ENCODE measurements around the gene PCDHGA12. TPM values are rescaled to one million over a fixed set of nuclear protein-coding genes. Genes with fewer than 3 reads are reported as not detected.
"Not testable (repeated sequence)": the region's sequence is repeated elsewhere in the genome, so short reads cannot be mapped to it uniquely, and the experiment has no call there.

PCDHGA12 gene
- total RNA-seq, 1 donor from 2014 or later = 1.7 TPM

DNA sequence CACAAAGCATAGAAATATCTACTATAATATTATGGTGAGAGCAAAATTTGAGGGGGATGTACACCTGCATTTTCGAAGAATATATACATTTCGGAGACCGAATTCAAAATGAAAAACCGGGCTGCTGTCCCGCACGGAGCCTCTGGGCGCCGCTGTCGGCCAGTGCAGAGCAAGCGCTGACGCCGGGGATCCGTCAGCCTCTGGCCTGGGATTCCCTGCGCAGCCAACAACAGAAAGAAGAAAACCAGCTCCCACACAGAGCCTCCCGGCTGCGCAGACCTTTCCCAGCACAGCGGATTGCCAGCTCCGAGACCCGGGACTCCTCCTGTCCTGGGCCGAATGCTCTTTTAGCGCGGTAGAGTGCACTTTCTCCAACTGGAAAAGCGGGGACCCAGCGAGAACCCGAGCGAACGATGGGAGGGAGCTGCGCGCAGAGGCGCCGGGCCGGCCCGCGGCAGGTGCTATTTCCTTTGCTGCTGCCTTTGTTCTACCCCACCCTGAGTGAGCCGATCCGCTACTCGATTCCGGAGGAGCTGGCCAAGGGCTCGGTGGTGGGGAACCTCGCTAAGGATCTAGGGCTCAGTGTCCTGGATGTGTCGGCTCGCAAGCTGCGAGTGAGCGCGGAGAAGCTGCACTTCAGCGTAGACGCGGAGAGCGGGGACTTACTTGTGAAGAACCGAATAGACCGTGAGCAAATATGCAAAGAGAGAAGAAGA is 22.4 kb upstream of the PCDHGA12 start, which contains the start of gene PCDHGB6:
Gene PCDHGB6 (plus strand): TSS at position 232 of the 716 bp plus-strand sequence. CDS start 182 bp downstream, at position 414.
- peak; percentile 7 for DNase-seq (ENCODE audit: low read depth)

- no peak for DNase-seq (ENCODE audit: low read depth)
Measured at GRCh38 chr5:141409598-141410306, 20.6 kb upstream of the PCDHGA12 start.

GRCh38 chr5:141411575-141411974 is 18.7 kb upstream of the PCDHGA12 start:
- no peak for DNase-seq (ENCODE audit: low read depth)

DNA sequence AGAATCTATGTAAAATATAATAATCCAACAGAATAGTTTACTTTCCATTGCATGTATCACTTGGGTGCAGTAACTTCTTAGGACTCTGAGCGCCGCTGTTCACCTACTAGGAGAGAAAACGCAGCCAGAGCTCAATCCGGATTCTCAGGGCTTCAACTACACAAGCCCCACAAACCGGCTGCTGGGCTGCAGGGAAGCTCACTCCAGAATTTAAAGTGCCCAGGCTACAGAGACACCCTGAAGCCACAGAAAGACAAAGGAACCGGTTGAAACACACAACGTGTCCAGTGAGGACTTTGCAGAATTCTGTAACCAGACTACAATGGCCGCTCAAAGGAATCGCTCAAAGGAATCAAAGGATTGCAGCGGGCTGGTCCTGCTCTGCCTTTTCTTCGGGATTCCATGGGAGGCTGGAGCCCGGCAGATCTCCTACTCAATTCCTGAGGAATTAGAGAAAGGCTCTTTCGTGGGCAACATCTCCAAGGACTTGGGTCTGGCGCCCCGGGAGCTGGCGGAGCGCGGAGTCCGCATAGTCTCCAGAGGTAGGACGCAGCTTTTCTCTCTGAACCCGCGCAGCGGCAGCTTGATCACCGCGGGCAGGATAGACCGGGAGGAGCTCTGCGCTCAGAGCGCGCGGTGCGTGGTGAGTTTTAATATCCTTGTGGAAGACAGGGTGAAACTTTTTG is 17.3 kb upstream of the PCDHGA12 start, which contains the start of gene PCDHGA10:
Gene PCDHGA10 (plus strand): TSS at position 134 of the 686 bp plus-strand sequence. CDS start 189 bp downstream, at position 323.
- peak; percentile 30 for DNase-seq (ENCODE audit: low read depth)

DNA sequence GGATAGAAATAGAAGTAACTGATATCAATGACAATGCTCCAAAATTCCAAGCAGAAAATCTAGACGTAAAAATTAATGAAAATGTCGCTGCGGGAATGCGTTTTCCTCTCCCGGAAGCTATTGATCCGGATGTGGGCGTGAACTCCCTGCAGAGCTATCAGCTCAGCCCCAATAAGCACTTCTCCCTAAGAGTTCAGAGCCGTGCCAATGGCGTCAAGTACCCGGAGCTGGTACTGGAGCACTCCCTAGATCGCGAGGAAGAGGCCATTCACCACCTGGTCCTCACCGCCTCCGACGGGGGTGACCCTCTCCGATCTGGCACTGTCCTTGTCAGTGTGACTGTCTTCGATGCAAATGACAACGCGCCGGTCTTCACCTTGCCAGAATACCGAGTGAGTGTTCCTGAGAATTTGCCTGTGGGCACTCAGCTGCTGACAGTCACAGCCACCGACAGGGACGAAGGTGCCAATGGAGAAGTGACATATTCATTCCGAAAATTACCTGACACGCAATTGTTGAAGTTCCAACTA is 16.7 kb upstream of the PCDHGA12 start:
- no peak for DNase-seq (ENCODE audit: low read depth)

DNA sequence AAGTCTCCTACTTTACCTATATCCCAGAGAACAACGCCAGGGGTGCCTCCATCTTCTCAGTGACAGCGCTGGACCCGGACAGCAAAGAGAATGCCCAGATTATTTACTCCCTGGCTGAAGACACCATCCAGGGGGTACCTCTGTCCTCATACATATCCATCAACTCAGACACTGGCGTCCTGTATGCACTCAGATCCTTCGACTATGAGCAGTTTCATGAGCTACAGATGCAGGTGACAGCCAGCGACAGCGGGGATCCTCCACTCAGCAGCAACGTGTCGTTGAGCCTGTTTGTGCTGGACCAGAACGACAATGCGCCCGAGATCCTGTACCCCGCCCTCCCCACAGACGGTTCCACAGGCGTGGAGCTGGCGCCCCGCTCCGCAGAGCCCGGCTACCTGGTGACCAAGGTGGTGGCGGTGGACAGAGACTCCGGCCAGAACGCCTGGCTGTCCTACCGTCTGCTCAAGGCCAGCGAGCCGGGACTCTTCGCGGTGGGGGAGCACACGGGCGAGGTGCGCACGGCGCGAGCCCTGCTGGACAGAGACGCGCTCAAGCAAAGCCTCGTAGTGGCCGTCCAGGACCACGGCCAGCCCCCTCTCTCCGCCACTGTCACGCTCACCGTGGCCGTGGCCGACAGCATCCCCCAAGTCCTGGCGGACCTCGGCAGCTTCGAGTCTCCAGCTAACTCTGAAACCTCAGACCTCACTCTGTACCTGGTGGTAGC is 15.6 kb upstream of the PCDHGA12 start:
- not testable (repeated sequence) for DNase-seq (ENCODE audit: low read depth)

GRCh38 chr5:141415275-141415618 is 15.1 kb upstream of the PCDHGA12 start:
- DNase-seq (ENCODE audit: low read depth) = not testable (repeated sequence)

DNA sequence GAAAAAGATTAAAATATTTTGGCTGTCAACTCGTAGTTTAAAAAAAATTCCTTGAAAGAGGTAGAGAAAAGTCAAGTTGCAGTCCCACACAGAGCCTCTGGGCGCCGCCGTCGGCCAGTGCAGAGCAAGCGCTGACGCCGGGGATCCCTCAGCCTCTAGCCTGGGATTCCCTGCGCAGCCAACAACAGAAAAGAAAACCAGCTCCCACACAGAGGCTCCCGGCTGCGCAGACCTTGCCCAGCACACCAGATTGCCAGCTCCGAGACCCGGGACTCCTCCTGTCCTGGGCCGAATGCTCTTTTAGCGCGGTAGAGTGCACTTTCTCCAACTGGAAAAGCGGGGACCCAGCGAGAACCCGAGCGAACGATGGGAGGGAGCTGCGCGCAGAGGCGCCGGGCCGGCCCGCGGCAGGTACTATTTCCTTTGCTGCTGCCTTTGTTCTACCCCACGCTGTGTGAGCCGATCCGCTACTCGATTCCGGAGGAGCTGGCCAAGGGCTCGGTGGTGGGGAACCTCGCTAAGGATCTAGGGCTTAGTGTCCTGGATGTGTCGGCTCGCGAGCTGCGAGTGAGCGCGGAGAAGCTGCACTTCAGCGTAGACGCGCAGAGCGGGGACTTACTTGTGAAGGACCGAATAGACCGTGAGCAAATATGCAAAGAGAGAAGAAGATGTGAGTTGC is 12.7 kb upstream of the PCDHGA12 start, which contains the start of gene PCDHGB7:
Gene PCDHGB7 (plus strand): TSS at position 184 of the 679 bp plus-strand sequence. CDS start 183 bp downstream, at position 367.
- DNase-seq (ENCODE audit: low read depth) = peak; percentile 58

DNA sequence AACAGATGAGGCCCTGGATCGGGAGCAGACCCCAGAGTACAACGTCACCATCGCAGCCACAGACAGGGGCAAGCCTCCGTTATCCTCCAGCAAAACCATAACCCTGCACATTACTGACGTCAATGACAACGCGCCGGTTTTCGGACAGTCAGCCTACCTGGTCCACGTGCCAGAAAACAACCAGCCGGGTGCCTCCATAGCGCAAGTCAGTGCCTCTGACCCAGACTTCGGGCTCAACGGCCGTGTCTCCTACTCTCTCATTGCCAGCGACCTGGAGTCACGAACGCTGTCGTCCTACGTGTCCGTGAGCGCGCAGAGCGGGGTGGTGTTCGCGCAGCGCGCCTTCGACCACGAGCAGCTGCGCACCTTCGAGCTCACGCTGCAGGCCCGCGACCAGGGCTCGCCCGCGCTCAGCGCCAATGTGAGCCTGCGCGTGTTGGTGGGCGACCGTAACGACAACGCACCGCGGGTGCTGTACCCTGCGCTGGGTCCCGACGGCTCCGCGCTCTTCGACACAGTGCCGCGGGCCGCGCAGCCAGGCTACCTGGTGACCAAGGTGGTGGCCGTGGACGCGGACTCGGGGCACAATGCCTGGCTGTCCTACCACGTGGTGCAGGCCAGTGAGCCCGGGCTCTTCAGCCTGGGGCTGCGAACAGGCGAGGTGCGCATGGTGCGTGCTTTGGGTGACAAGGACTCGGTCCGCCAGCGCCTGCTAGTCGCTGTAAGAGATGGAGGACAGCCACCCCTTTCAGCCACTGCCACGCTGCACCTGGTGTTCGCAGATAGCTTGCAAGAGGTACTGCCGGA is 11.0 kb upstream of the PCDHGA12 start:
- no peak for DNase-seq (ENCODE audit: low read depth)

- DNase-seq (ENCODE audit: low read depth) = peak; percentile 13
Measured at GRCh38 chr5:141420855-141421488, 9.3 kb upstream of the PCDHGA12 start, which contains the start of gene PCDHGA11. Gene PCDHGA11, plus strand, starts transcription at chr5:141421051. Its CDS starts 177 bp downstream, at chr5:141421228.

DNA sequence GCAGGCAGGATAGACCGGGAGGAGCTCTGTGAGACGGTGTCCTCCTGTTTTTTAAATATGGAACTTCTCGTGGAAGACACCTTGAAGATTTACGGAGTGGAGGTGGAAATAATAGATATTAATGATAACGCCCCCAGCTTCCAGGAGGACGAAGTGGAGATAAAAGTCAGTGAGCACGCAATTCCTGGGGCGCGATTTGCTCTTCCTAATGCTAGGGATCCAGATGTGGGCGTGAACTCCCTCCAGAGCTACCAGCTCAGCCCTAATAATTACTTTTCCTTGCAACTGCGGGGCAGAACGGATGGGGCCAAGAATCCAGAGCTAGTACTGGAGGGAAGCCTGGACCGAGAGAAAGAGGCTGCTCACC is 8.8 kb upstream of the PCDHGA12 start:
- DNase-seq (ENCODE audit: low read depth) = no peak

DNA sequence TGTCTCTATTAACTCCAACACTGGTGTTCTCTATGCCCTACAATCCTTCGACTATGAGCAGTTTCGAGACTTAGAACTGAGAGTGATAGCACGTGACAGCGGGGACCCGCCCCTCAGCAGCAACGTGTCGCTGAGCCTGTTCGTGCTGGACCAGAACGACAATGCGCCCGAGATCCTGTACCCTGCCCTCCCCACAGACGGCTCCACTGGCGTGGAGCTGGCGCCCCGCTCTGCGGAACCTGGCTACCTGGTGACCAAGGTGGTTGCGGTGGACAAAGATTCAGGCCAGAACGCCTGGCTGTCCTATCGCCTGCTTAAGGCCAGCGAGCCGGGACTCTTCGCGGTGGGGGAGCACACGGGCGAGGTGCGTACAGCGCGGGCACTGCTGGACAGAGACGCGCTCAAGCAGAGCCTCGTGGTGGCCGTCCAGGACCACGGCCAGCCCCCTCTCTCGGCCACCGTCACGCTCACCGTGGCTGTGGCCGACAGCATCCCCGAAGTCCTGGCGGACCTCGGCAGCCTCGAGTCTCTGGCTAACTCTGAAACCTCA is 7.5 kb upstream of the PCDHGA12 start:
- DNase-seq (ENCODE audit: low read depth) = no peak

DNA sequence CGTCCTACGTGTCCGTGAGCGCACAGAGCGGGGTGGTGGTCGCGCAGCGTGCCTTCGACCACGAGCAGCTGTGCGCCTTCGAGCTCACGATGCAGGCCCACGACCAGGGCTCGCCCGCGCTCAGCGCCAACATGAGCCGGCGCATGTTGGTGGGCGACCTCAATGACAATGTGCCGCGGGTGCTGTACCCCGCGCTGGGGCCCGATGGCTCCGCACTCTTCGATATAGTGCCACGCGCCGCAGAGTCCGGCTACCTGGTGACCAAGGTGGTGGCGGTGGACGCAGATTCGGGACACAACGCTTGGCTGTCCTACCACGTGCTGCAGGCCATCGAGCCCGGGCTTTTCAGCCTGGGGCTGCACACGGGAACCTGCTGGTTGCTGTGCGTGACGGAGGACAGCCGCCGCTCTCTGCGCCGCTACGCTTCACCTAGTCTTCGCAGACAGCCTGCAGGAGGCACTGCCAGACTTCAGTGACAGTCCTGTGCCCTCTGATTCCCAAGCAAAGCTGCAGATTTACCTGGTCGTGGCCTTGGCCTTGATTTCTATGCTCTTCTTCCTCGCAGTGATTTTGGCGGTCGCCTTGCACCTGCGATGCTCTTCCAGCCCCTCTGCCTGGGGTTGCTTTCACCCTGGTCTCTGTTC is 2.4 kb upstream of the PCDHGA12 start:
- no peak for DNase-seq (ENCODE audit: low read depth)

GRCh38 chr5:141431286-141431685 is 979 bp downstream of the PCDHGA12 start:
- DNase-seq (ENCODE audit: low read depth) = no peak

- not testable (repeated sequence) for DNase-seq (ENCODE audit: low read depth)
Measured at GRCh38 chr5:141432308-141432707, 2.0 kb downstream of the PCDHGA12 start.

GRCh38 chr5:141432726-141433125 is 2.4 kb downstream of the PCDHGA12 start:
- not testable (repeated sequence) for DNase-seq (ENCODE audit: low read depth)

GRCh38 chr5:141434006-141434405 is 3.7 kb downstream of the PCDHGA12 start:
- no peak for DNase-seq (ENCODE audit: low read depth)

DNA sequence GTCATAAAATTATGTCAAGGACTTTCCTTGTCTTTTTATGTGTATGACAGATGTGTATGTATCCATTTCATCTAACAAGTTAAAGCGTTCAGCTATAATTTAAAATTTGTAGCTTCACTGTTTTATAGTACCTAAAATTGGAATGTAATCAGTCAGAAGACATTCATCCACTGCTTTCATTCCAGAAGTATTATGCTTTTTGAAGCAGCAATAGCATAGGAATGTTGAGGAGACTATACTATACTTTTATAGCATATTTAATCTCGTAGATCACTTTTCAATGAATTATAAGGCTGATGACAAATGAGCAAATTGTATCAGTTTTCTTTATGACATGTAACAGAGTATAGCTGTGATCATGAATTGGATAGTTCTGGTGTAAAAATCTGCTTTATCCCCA is 6.9 kb downstream of the PCDHGA12 start:
- no peak for DNase-seq (ENCODE audit: low read depth)

Data from renal cortical epithelial cell (primary cell).